HepG2 (cell line): Measurements from ENCODE around the gene ZMAT2. TPM values are rescaled to one million over a fixed set of nuclear protein-coding genes. Genes with fewer than 3 reads are reported as not detected.
A peak's percentile ranks its signal among the peaks of the same experiment; 100 is the strongest.

Experiments used
- DMAP1 ChIP-seq: IDR thresholded peaks from 2 replicates; pipeline ENCODE4 v1.6.1; 2016
- DMTF1 ChIP-seq: sonication (generic); formaldehyde crosslinking; IDR thresholded peaks from 2 replicates; pipeline ENCODE4 v1.4.0; 2020; ENCODE audit warnings: mild to moderate bottlenecking, missing genetic modification reagents
- GABPB1 ChIP-seq: IDR thresholded peaks from 2 replicates; pipeline ENCODE4 v1.6.1; 2016; ENCODE audit warnings: mild to moderate bottlenecking, missing genetic modification reagents, moderate library complexity, missing compliant biosample characterization
- IRX3 ChIP-seq: sonication (generic); formaldehyde crosslinking; IDR thresholded peaks from 2 replicates; pipeline ENCODE4 v1.8.1; 2023; ENCODE audit warnings: mild to moderate bottlenecking, low read depth, missing genetic modification reagents, borderline replicate concordance
- NFKB2 ChIP-seq: sonication (generic); formaldehyde crosslinking; IDR thresholded peaks from 2 replicates; pipeline ENCODE4 v1.4.0; 2020; ENCODE audit warnings: missing genetic modification reagents, borderline replicate concordance
- POLR2AphosphoS5 ChIP-seq: IDR thresholded peaks from 2 replicates; pipeline ENCODE4 v1.6.1; 2012; ENCODE audit warnings: low read depth, low read length
- RBM22 ChIP-seq: fragments of 200-400 bp; formaldehyde crosslinking; optimal IDR thresholded peaks from 2 replicates; pipeline ENCODE3; 2017; ENCODE audit warnings: mild to moderate bottlenecking, low read length, moderate library complexity
- SALL1 ChIP-seq: sonication (generic); formaldehyde crosslinking; IDR thresholded peaks from 2 replicates; pipeline ENCODE4 v1.8.0; 2022; ENCODE audit warnings: mild to moderate bottlenecking, missing genetic modification reagents
- SAP130 ChIP-seq: IDR thresholded peaks from 2 replicates; pipeline ENCODE4 v1.6.1; 2016; ENCODE audit warnings: low read depth
- SIX4 ChIP-seq: sonication (generic); formaldehyde crosslinking; IDR thresholded peaks from 2 replicates; pipeline ENCODE4 v1.4.0; 2020; ENCODE audit warnings: missing genetic modification reagents
- TFAP4 ChIP-seq: sonication (generic); IDR thresholded peaks from 2 replicates; pipeline ENCODE4 v1.6.1; 2016; ENCODE audit warnings: low read depth, borderline replicate concordance
- U2AF1 ChIP-seq: fragments of 200-400 bp; formaldehyde crosslinking; optimal IDR thresholded peaks from 2 replicates; pipeline ENCODE3; 2017; ENCODE audit warnings: mild to moderate bottlenecking, low read depth, low read length
- ZBTB21 ChIP-seq: sonication (generic); formaldehyde crosslinking; IDR thresholded peaks from 2 replicates; pipeline ENCODE4 v1.4.0; 2020; ENCODE audit warnings: missing genetic modification reagents
- ZBTB7A ChIP-seq: sonication (generic); formaldehyde crosslinking; IDR thresholded peaks from 2 replicates; pipeline ENCODE4 v1.8.0; 2022; ENCODE audit warnings: mild to moderate bottlenecking, missing genetic modification reagents
- ZNF207 ChIP-seq: fragments of 450-650 bp; IDR thresholded peaks from 2 replicates; pipeline ENCODE4 v1.6.1; 2016; ENCODE audit warnings: antibody characterized with exemption, borderline replicate concordance
- ZNF235 ChIP-seq: sonication (generic); formaldehyde crosslinking; IDR thresholded peaks from 2 replicates; pipeline ENCODE4 v1.8.1; 2023; ENCODE audit warnings: mild to moderate bottlenecking, missing genetic modification reagents, borderline replicate concordance
- ZNF407 ChIP-seq: sonication (generic); formaldehyde crosslinking; IDR thresholded peaks from one replicate; pipeline ENCODE4 v1.5.1; 2020; ENCODE audit warnings: mild to moderate bottlenecking, missing genetic modification reagents; ENCODE audit errors: not compliant biosample characterization
- ZNF451 ChIP-seq: sonication (generic); formaldehyde crosslinking; IDR thresholded peaks from 2 replicates; pipeline ENCODE4 v1.5.0; 2020; ENCODE audit warnings: mild to moderate bottlenecking, missing genetic modification reagents
- ZNF775 ChIP-seq: sonication (generic); formaldehyde crosslinking; IDR thresholded peaks from 2 replicates; pipeline ENCODE4 v1.4.0; 2020; ENCODE audit warnings: missing genetic modification reagents, mild to moderate bottlenecking, moderate library complexity, borderline replicate concordance
- polyA plus RNA-seq, 8 experiments: library from polyadenylated mRNA; depleted of rRNA in 3 of 8; stranded (reverse) in 7 of 8; unstranded in 1 of 8; fragments of >200 nt; fragmentation: Illumina TruSeq in 4 of 8; extraction: Trizol in 4 of 8; gene quantifications; 2 replicates each; pipeline versions ENCODE4 v1.2.1 to v1.2.3, GENCODE V29; 2011 to 2016; ENCODE audit warnings: low read depth in 4 of 8, missing spikeins in 1 of 8, mixed read lengths in 1 of 8; ENCODE audit not compliant: insufficient read depth in 1 of 8
- total RNA-seq, 5 experiments: library from RNA; depleted of rRNA; stranded (reverse); fragments of >200 nt; fragmentation: Illumina TruSeq; extraction: Trizol; gene quantifications; 2 replicates each; pipeline ENCODE4 v1.2.3, GENCODE V29; 2016; ENCODE audit warnings: low read depth in 1 of 5

Gene ZMAT2
- total and polyA plus RNA-seq, 2 of the 13 experiments (the other 11 are each of a cell fraction or from before 2014, with no cell fraction given): 35.4 to 92.8 TPM

GRCh38 chr5:140700177-140701144, at the start of gene ZMAT2 (continued):
- TF ChIP-seq ZNF407 (peak; percentile 57), GABPB1 (CRISPR knock-in tag) (peak; percentile 76), U2AF1 (no peak), ZNF775 (no peak), DMTF1 (CRISPR knock-in tag) (no peak), NFKB2 (CRISPR knock-in tag) (no peak), RBM22 (peak; percentile 87), DMAP1 (peak; percentile 38; the same call in 1 of the 2 replicates), TFAP4 (no peak), SAP130 (CRISPR knock-in tag) (peak; percentile 94), ZNF451 (CRISPR knock-in tag) (no peak), ZBTB7A (peak; percentile 15; the same call in 1 of the 2 replicates), ZNF235 (CRISPR knock-in tag) (no peak), SIX4 (CRISPR knock-in tag) (no peak), ZBTB21 (no peak), SALL1 (CRISPR knock-in tag) (peak; percentile 52), ZNF207 (no peak), POLR2AphosphoS5 (peak; percentile 93), IRX3 (CRISPR knock-in tag) (no peak)
